RWPE2 (cell line): ENCODE results near the gene DVL2.

Source experiments
- ATAC-seq: fragments of 200-7000 bp; cut with Tn5 transposase; 3 replicates; pipeline ENCODE4 v1.9.1; 2021; ENCODE audit warnings: low read depth
- DNase-seq: peaks from one replicate; pipeline ENCODE4 v3.0.0-alpha.2; 2020; ENCODE audit warnings: low spot score
- H3K27ac ChIP-seq: fragments of 450-650 bp; 2 replicates; pipeline ENCODE4 v1.5.1; 2017; ENCODE audit warnings: mild to moderate bottlenecking; ENCODE audit not compliant: poor library complexity, severe bottlenecking
- H3K27me3 ChIP-seq: fragments of 250-450 bp; sonication (Bioruptor Pico); 2 replicates; pipeline ENCODE4 v1.5.1; 2021; ENCODE audit warnings: mild to moderate bottlenecking, moderate library complexity; ENCODE audit not compliant: insufficient read depth, poor library complexity, severe bottlenecking
- H3K36me3 ChIP-seq: fragments of 250-450 bp; sonication (Bioruptor Pico); 2 replicates; pipeline ENCODE4 v1.5.1; 2020; ENCODE audit warnings: low read depth, mild to moderate bottlenecking, moderate library complexity
- H3K4me1 ChIP-seq: fragments of 250-450 bp; sonication (Bioruptor Pico); 2 replicates; pipeline ENCODE4 v1.5.1; 2021; ENCODE audit warnings: mild to moderate bottlenecking, moderate library complexity; ENCODE audit not compliant: insufficient read depth, poor library complexity, severe bottlenecking
- H3K4me3 ChIP-seq: fragments of 250-450 bp; sonication (Bioruptor Pico); 2 replicates; pipeline ENCODE4 v1.5.1; 2021; ENCODE audit warnings: mild to moderate bottlenecking, moderate library complexity; ENCODE audit not compliant: severe bottlenecking
- H3K9me3 ChIP-seq: fragments of 250-450 bp; sonication (Bioruptor Pico); 2 replicates; pipeline ENCODE4 v1.5.1; 2021; ENCODE audit warnings: mild to moderate bottlenecking, moderate library complexity; ENCODE audit not compliant: severe bottlenecking
- TF ChIP-seq, protein P1 (sequence below): fragments of 450-650 bp; IDR thresholded peaks from one replicate; pipeline ENCODE4 v1.5.1; 2017; ENCODE audit warnings: mild to moderate bottlenecking, moderate library complexity; ENCODE audit not compliant: poor library complexity, severe bottlenecking

Gene DVL2

GRCh38 chr17:7251661-7252175, 17.4 kb upstream of the DVL2 start, which contains the start of gene CTDNEP1:
Gene CTDNEP1, minus strand, starts transcription at chr17:7251734. Its CDS starts 438 bp downstream, at chr17:7251296.
- H3K9me3 ChIP-seq = no peaks in the 10 kb centered on the region
- DNase-seq (peak; percentile 97), ATAC-seq (peak; percentile 87)
- peaks cover 32% of the 10 kb centered on the region for H3K36me3 ChIP-seq
- H3K27me3 ChIP-seq = no peaks in the 10 kb centered on the region
- H3K4me1 ChIP-seq = no peaks in the 10 kb centered on the region
- peak within 1 kb of the TSS; percentile 70 for H3K27ac ChIP-seq
- TF ChIP-seq, protein P1, sequence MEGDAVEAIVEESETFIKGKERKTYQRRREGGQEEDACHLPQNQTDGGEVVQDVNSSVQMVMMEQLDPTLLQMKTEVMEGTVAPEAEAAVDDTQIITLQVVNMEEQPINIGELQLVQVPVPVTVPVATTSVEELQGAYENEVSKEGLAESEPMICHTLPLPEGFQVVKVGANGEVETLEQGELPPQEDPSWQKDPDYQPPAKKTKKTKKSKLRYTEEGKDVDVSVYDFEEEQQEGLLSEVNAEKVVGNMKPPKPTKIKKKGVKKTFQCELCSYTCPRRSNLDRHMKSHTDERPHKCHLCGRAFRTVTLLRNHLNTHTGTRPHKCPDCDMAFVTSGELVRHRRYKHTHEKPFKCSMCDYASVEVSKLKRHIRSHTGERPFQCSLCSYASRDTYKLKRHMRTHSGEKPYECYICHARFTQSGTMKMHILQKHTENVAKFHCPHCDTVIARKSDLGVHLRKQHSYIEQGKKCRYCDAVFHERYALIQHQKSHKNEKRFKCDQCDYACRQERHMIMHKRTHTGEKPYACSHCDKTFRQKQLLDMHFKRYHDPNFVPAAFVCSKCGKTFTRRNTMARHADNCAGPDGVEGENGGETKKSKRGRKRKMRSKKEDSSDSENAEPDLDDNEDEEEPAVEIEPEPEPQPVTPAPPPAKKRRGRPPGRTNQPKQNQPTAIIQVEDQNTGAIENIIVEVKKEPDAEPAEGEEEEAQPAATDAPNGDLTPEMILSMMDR = no peak
- peak within 1 kb of the TSS; percentile 62 for H3K4me3 ChIP-seq

GRCh38 chr17:7250695-7251627, 16.6 kb upstream of the DVL2 start:
- H3K27me3 ChIP-seq = no peaks in the 10 kb centered on the region
- no peaks in the 10 kb centered on the region for H3K9me3 ChIP-seq
- H3K27ac ChIP-seq = peak overlapping the region; percentile 70
- peak overlapping the region; percentile 62 for H3K4me3 ChIP-seq
- peak; percentile 3; the same call in 2 of the 3 replicates for ATAC-seq
- no peak for DNase-seq
- H3K36me3 ChIP-seq = peaks cover 34% of the 10 kb centered on the region
- no peaks in the 10 kb centered on the region for H3K4me1 ChIP-seq
- TF ChIP-seq, protein P1 = no peak

GRCh38 chr17:7249830-7250229, 15.5 kb upstream of the DVL2 start:
- Histone ChIP-seq H3K9me3 (no peaks in the 10 kb centered on the region), H3K4me1 (no peaks in the 10 kb centered on the region), H3K36me3 (peaks cover 35% of the 10 kb centered on the region), H3K4me3 (no peak overlapping the region), H3K27me3 (no peaks in the 10 kb centered on the region), H3K27ac (no peak overlapping the region)
- DNase-seq = no peak
- TF ChIP-seq, protein P1 = no peak
- ATAC-seq = no peak

GRCh38 chr17:7249214-7249613, 14.9 kb upstream of the DVL2 start:
- ATAC-seq (no peak), DNase-seq (no peak)
- Histone ChIP-seq H3K27me3 (no peaks in the 10 kb centered on the region), H3K36me3 (peaks cover 37% of the 10 kb centered on the region), H3K27ac (no peak overlapping the region), H3K9me3 (no peaks in the 10 kb centered on the region), H3K4me1 (no peaks in the 10 kb centered on the region), H3K4me3 (no peak overlapping the region)
- TF ChIP-seq, protein P1 = no peak

DNA sequence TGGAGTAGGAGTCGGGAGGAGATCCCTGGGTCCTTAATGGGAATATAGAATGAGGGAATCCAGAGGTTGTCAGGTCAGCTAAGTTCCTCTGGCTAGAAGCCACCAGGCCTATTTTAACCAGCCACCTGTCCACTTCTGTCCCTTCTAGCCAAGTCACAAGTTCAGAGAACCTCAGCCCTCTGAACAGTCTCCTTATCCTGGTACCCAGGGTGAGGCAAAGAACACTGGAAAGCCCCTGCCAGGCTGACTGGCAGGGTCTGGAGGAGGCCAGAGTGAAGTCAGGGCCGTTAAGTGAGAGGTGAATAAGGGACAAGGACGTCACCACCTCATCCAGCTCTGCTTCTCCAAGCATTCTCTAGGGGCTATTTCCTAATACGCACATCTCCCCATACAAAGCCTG, 14.5 kb upstream of the DVL2 start:
- H3K9me3 ChIP-seq = no peaks in the 10 kb centered on the region
- TF ChIP-seq, protein P1 = no peak
- H3K4me3 ChIP-seq = no peak overlapping the region
- ATAC-seq (no peak), DNase-seq (no peak)
- H3K36me3 ChIP-seq = peaks cover 36% of the 10 kb centered on the region
- no peaks in the 10 kb centered on the region for H3K4me1 ChIP-seq
- H3K27me3 ChIP-seq = no peaks in the 10 kb centered on the region
- no peak overlapping the region for H3K27ac ChIP-seq
